ENCODE measurements around the gene MOV10L1.

DNA sequence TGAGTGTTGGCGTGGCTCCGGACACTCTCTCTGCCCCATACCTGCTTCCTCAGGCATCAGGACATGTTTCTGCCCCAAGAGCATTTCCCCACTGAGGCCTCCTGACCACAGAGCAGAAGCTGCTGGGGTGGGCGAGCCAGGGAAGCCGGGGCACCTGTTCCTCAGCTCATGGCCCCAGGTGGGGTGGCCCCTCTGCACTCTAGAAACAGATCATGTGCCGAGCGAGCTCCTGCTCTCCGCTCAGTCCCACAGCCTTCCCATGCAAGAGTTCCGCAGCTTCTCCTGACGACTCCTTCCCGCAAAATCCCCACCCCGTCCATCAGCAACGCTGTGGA, 58.3 kb downstream of the MOV10L1 start:
- TF ChIP-seq EZH2 (IDR thresholded peaks at IDR 0.05; ENCODE audit: low read length, unreplicated experiment) (no peak), EZH2phosphoT487 (IDR thresholded peaks at IDR 0.05; ENCODE audit: borderline replicate concordance, low read length) (no peak)
